Ascending aorta (tissue), 2 donors: Measurements from ENCODE around the gene IPP. TPM values are rescaled to one million over a fixed set of nuclear protein-coding genes. Genes with fewer than 3 reads are reported as not detected.

Experiments used
- DNase-seq, 2 donors: peaks; one replicate each; pipeline ENCODE4 v3.0.0-alpha.2; 2019; ENCODE audit warnings: low spot score in 2 of 2
- H3K27ac ChIP-seq, 2 donors: fragments of 200-600 bp; sonication (generic); one replicate each; pipeline ENCODE4 v1.5.1; 2016 to 2017; ENCODE audit warnings: mild to moderate bottlenecking in 1 of 2
- H3K27me3 ChIP-seq: fragments of 200-600 bp; sonication (generic); one replicate; pipeline ENCODE4 v1.5.1; 2017
- H3K36me3 ChIP-seq, 2 donors: fragments of 200-600 bp; sonication (generic); one replicate each; pipeline ENCODE4 v1.5.1; 2016
- H3K4me1 ChIP-seq, 2 donors: fragments of 200-600 bp; sonication (generic); one replicate each; pipeline ENCODE4 v1.5.1; 2016 to 2017; ENCODE audit warnings: mild to moderate bottlenecking in 1 of 2
- H3K4me3 ChIP-seq, 2 donors: fragments of 200-600 bp; sonication (generic); one replicate each; pipeline ENCODE4 v1.5.1; 2016 to 2017; ENCODE audit warnings: mild to moderate bottlenecking in 1 of 2
- H3K9me3 ChIP-seq, 2 donors: fragments of 200-600 bp; sonication (generic); one replicate each; pipeline ENCODE4 v1.5.1; 2016
- intact Hi-C: fragments of 100-400 bp; cut with DNase I; formaldehyde crosslinking; loops from one replicate; pipeline ENCODE4 v1.15.1; 2023
- total RNA-seq: library from RNA; depleted of rRNA; stranded (reverse); fragments of >200 nt; gene quantifications from one replicate; pipeline ENCODE4 v1.1.0, GENCODE V29; 2016
- TF ChIP-seq, protein P1 (sequence below), 3 experiments: fragments of 200-600 bp in 2 of 3; fragments of 450-650 bp in 1 of 3; sonication (generic) in 2 of 3; IDR thresholded peaks; one replicate each; pipeline ENCODE4 v1.5.1; 2016 to 2019; ENCODE audit warnings: antibody characterized with exemption in 3 of 3, mild to moderate bottlenecking in 1 of 3, moderate library complexity in 1 of 3

Gene IPP
- total RNA-seq, 1 donor from 2014 or later: 5.5 TPM

- H3K9me3 ChIP-seq: no peaks in the 10 kb centered on the region
- TF ChIP-seq, protein P1, sequence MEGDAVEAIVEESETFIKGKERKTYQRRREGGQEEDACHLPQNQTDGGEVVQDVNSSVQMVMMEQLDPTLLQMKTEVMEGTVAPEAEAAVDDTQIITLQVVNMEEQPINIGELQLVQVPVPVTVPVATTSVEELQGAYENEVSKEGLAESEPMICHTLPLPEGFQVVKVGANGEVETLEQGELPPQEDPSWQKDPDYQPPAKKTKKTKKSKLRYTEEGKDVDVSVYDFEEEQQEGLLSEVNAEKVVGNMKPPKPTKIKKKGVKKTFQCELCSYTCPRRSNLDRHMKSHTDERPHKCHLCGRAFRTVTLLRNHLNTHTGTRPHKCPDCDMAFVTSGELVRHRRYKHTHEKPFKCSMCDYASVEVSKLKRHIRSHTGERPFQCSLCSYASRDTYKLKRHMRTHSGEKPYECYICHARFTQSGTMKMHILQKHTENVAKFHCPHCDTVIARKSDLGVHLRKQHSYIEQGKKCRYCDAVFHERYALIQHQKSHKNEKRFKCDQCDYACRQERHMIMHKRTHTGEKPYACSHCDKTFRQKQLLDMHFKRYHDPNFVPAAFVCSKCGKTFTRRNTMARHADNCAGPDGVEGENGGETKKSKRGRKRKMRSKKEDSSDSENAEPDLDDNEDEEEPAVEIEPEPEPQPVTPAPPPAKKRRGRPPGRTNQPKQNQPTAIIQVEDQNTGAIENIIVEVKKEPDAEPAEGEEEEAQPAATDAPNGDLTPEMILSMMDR (IDR thresholded peaks at IDR 0.05): no peak
- no peaks in the 10 kb centered on the region for H3K27me3 ChIP-seq
- H3K4me1 ChIP-seq: peaks cover 0 to 22% of the 10 kb centered on the region in 2 donors
- intact Hi-C loops: no loop called here
- no peak for DNase-seq
- no peak overlapping the region for H3K4me3 ChIP-seq
- H3K27ac ChIP-seq: no peak overlapping the region
- no peaks in the 10 kb centered on the region for H3K36me3 ChIP-seq
Measured at GRCh38 chr1:45668526-45668925, 81.9 kb downstream of the IPP start.

DNA sequence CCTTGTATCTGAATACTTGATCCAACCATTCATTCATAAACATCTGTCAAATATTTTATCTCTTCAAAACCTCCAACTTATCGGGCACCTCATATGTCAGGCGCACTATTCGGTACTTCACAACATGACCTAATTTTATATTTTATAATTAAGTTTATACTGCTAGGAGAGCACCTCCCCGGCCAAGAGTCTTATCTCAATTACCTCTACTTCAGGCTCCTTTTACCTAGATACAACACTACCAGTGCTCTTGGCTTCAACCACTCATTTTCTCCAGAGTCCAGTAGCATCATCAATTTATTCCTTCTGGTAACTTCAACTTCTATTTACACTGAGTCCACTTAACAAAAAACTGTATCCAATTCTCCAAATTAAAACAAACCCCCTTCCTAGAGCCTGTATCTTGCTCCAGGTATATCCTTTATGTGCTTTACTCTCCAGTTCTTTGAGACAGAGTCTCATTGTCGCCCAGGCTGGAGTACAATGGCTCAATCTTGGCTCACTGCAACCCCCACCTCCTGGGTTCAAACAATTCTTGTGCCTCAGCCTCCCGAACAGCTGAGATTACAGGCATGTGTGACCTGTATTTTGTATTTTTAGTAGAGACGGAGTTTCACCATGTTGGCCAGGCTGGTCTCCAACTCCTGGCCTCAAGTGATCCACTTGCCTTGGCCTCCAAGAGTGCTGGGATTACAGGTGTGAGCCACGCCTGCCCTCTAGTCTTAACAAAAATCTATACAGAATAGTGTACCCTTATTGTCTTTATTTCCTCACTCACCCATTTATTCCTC, 82.9 kb downstream of the IPP start:
- TF ChIP-seq, protein P1 (IDR thresholded peaks at IDR 0.05): no peak
- intact Hi-C loops: no loop called here
- Histone ChIP-seq H3K36me3 (no peaks in the 10 kb centered on the region), H3K9me3 (no peaks in the 10 kb centered on the region), H3K27ac (no peak overlapping the region), H3K27me3 (no peaks in the 10 kb centered on the region), H3K4me3 (no peak overlapping the region), H3K4me1 (peaks cover 0 to 19% of the 10 kb centered on the region in 2 donors)
- DNase-seq: no peak

- Histone ChIP-seq H3K27ac (no peak overlapping the region), H3K36me3 (no peaks in the 10 kb centered on the region), H3K4me1 (peaks cover 0 to 19% of the 10 kb centered on the region in 2 donors), H3K9me3 (no peaks in the 10 kb centered on the region), H3K27me3 (no peaks in the 10 kb centered on the region), H3K4me3 (no peak overlapping the region)
- intact Hi-C loops: no loop called here
- TF ChIP-seq, protein P1 (IDR thresholded peaks at IDR 0.05): no peak
- no peak for DNase-seq
Measured at GRCh38 chr1:45666836-45667235, 83.6 kb downstream of the IPP start.

DNA sequence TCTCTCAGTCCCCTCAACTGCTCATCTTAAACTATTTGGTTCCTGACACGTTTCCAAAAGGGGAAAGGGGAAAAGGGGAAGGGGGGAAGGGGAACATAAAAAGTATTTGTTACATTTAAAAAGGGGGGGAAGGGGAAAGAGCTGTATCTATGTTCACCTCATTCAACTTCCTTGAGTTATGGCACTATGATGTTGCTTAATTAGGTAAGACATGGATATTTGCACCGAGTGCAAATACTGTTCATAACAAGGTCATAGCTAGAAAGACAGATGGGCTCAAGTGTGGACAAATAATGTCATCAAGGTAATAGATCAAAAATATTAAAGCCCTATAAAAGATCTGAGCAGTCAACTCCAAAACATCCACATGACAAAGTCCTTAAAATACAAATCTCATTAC, 90.1 kb downstream of the IPP start:
- TF ChIP-seq, protein P1 (IDR thresholded peaks at IDR 0.05): no peak
- Histone ChIP-seq H3K4me1 (no peaks in the 10 kb centered on the region), H3K27me3 (no peaks in the 10 kb centered on the region), H3K9me3 (no peaks in the 10 kb centered on the region), H3K4me3 (no peak overlapping the region), H3K36me3 (peaks cover 41 to 55% of the 10 kb centered on the region in 2 donors), H3K27ac (no peak overlapping the region)
- no peak for DNase-seq
- intact Hi-C loops: no loop called here

DNA sequence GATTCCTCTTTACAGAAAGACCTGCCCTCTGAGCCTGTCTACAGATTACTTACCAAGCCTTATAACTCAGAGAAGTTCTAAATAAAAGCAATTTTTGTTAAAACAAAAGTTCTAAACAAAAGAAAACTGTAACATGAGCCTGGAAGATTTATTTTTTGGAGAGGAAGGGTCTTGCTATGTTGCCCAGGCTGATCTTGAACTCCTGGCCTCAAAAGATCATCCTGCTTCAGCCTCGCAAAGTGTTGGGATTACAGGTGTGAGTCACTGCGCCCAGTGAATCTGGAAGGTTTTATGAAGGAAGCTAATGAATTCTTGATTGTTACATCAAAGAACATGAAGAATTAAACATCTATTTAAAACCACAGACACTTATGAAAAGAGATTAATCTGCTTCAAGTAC, 91.2 kb downstream of the IPP start:
- Histone ChIP-seq H3K9me3 (no peaks in the 10 kb centered on the region), H3K27ac (no peak overlapping the region), H3K4me1 (no peaks in the 10 kb centered on the region), H3K4me3 (no peak overlapping the region), H3K27me3 (no peaks in the 10 kb centered on the region), H3K36me3 (peaks cover 52 to 66% of the 10 kb centered on the region in 2 donors)
- intact Hi-C loops: no loop called here
- TF ChIP-seq, protein P1 (IDR thresholded peaks at IDR 0.05): no peak
- DNase-seq: no peak
